ENCODE results near the gene ZSCAN12.

- TF ChIP-seq POLR2A (IDR thresholded peaks at IDR 0.05) (no peak), POLR2AphosphoS5 (IDR thresholded peaks at IDR 0.05) (no peak), EP300 (IDR thresholded peaks at IDR 0.05; ENCODE audit: low read depth) (no peak)
- TF ChIP-seq, protein P1, sequence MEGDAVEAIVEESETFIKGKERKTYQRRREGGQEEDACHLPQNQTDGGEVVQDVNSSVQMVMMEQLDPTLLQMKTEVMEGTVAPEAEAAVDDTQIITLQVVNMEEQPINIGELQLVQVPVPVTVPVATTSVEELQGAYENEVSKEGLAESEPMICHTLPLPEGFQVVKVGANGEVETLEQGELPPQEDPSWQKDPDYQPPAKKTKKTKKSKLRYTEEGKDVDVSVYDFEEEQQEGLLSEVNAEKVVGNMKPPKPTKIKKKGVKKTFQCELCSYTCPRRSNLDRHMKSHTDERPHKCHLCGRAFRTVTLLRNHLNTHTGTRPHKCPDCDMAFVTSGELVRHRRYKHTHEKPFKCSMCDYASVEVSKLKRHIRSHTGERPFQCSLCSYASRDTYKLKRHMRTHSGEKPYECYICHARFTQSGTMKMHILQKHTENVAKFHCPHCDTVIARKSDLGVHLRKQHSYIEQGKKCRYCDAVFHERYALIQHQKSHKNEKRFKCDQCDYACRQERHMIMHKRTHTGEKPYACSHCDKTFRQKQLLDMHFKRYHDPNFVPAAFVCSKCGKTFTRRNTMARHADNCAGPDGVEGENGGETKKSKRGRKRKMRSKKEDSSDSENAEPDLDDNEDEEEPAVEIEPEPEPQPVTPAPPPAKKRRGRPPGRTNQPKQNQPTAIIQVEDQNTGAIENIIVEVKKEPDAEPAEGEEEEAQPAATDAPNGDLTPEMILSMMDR (IDR thresholded peaks at IDR 0.05) = no peak
Observed at GRCh38 chr6:28395918-28396317, 3.6 kb downstream of the ZSCAN12 start.
